Skin of body (tissue), 2 donors: ENCODE results near the gene CTBP1. TPM values are rescaled to one million over a fixed set of nuclear protein-coding genes. Genes with fewer than 3 reads are reported as not detected.

Experiments
- DNase-seq: peaks from one replicate; lab custom pipeline; 2025; lab: John Stamatoyannopoulos, UW
- total RNA-seq: library from RNA; depleted of rRNA; stranded (reverse); fragments of >200 nt; gene quantifications from one replicate; pipeline ENCODE4 v1.2.3, GENCODE V29; 2014

Gene CTBP1
- total RNA-seq, 1 donor from 2014 or later: 68.6 TPM

GRCh38 chr4:1225272-1226143 is 23.4 kb downstream of the CTBP1 start:
- no peak for DNase-seq

GRCh38 chr4:1223841-1224809 is 24.8 kb downstream of the CTBP1 start:
- DNase-seq: no peak

GRCh38 chr4:1222938-1223690 is 25.8 kb downstream of the CTBP1 start:
- no peak for DNase-seq

GRCh38 chr4:1222036-1222789 is 26.7 kb downstream of the CTBP1 start:
- no peak for DNase-seq

DNA sequence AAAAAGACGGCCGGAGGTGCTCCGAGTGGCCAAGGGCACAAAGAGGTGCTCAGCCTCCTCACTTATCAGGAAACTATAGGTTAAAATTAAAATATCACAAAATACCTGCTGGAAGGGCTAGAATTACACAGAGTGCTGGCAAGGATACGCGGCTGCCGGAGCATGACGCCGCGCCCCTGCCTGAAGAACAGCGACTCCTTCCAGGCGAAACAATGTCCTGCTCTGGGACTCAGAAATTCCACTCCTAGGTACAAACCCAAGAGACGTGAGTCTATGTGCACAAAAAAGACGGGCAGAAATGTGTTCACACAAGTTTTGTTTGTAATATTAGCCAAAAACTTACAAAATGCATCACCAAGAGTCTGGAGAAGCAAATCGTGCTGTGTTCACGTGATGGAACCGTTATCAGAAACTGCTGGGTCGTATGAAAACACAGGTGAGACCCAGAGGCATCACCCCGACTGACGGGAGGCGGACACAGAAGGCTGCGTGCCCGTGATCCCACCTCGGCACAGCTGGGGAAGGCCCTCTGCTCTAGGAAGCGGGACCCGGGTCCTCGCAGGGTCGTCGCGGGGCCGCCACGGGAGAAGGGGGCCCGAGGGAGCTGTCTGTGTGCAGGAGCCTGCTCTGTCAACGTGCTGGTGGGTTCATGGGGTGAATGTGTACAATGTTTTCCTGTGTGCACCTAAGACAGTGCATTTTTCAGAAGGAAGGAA is 27.6 kb downstream of the CTBP1 start:
- no peak for DNase-seq

DNA sequence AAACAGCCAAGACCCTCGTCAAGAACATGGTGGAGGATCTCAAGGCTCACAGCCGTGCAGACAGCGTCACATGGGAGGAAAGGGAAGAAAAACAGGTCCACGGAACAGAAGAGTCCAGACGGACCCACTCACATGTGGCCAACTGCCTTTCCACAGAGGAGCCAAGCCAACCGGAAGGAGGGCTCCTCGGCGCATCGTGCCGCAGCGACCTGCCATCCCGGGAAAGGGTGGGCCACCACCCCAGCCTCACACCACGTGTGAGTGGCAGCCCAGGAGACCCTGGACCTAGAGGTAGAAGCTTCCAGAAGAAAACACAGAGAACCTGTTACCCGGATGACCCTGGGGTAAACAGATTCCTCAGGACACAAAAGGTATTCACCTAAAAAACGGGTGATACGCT is 28.4 kb downstream of the CTBP1 start:
- DNase-seq: no peak

DNA sequence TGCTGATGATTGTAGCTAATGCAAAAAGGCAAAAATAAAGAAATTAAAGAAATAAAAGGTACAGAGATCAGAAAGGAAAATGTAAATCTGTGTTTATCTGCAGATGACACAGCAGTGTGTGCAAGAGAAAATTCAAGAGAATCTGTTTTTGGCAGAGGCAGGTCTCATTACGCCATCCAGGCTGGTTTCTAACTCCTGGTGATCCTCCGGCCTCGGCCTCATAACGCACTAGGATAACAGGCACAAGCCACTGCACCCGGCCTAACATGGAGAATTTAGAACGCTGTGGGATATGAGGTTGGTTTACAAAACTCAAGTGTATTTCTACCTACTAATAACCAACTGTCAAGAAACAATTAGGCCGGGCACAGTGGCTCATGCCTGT is 29.4 kb downstream of the CTBP1 start:
- no peak for DNase-seq

- no peak for DNase-seq
These were observed 30.0 kb downstream of the CTBP1 start for GRCh38 chr4:1218634-1219565.

DNA sequence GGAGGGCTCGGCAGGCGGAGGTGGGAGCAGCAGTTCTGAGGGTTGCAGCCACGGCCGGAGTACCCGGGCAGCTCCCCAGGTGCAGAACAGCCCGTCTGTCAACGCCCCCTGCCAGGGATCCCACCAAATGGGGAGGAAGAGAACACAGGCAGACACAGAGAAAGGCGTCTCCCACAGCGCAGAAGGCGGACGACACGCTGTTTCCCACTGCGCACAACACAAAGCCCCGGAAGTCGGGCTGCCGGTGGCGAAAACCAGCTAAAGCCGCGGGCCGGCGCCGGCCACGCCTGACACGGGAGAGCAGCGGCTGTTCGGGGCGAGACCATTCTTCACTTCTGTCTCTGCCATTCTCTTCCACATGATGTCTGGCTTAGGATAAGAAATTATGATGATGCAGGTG is 31.6 kb downstream of the CTBP1 start:
- DNase-seq: no peak

GRCh38 chr4:1216869-1217294 is 32.0 kb downstream of the CTBP1 start:
- no peak for DNase-seq

DNA sequence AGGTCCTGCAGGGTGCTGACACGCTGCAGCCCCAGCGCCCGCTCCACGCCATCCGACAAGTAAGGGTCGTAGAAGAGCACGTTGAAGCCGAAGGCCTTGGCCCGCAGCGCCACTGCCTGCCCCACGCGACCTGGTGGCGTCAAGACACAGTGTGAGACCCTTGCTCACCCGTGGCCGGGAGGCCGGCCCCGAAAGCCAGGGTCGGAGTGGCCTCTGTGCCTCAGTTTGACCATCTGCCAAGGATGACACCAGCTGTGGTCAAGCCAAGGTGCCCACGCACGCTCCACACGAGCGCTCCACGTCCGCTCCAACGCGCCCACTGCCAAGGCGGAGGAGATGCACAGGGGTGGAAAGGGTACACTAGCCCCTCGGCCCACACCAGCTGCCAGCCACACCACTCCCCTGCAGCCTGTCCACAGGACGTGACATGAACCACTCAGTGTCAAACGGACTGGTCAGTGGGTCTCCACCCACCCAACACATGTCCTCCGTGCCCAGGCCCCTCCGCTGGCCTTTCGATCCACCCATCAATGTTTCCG is 32.8 kb downstream of the CTBP1 start:
- no peak for DNase-seq

DNA sequence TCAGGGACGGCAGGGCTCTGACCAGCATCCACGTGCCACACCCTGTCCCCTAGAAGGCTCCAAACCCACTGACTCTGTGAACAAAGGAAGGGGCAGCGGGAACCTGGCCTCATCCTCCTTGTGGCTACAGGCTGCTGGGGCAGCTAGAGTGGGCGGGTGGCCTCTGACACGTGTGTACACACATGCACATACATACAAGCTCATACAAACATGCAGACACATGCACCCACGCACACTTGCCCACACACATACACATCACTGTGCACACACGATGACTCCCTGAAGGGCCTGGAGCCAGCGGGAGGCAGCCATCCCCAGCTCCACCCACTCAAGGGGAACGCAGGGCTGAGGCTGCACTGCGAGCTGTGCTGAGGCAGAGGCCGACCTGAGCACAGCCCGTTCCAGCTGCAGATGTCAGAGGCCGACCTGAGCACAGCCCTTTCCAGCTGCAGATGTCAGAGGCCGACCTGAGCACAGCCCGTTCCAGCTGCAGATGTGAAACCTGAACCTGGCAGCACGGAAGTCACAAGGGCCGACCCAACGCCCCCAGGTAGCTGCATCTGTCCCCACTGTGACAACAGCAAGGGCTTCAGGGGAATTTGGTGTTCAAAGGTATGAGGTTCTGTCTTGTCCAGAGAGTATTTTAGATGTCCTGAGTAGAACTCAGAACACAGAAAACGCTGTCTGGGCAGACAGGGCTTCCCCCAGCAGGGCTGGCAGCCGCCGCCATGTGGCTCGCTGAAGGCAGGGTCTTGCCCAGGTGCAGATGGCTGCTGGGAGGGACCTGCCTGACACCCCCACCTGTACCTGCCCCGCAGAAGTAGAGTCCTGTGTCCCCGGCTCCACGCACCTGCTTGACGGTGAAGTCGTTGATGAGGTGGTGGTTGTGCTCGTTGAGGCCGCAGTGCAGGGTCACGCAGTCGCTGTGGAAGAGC is 33.5 kb downstream of the CTBP1 start:
- DNase-seq: no peak

DNA sequence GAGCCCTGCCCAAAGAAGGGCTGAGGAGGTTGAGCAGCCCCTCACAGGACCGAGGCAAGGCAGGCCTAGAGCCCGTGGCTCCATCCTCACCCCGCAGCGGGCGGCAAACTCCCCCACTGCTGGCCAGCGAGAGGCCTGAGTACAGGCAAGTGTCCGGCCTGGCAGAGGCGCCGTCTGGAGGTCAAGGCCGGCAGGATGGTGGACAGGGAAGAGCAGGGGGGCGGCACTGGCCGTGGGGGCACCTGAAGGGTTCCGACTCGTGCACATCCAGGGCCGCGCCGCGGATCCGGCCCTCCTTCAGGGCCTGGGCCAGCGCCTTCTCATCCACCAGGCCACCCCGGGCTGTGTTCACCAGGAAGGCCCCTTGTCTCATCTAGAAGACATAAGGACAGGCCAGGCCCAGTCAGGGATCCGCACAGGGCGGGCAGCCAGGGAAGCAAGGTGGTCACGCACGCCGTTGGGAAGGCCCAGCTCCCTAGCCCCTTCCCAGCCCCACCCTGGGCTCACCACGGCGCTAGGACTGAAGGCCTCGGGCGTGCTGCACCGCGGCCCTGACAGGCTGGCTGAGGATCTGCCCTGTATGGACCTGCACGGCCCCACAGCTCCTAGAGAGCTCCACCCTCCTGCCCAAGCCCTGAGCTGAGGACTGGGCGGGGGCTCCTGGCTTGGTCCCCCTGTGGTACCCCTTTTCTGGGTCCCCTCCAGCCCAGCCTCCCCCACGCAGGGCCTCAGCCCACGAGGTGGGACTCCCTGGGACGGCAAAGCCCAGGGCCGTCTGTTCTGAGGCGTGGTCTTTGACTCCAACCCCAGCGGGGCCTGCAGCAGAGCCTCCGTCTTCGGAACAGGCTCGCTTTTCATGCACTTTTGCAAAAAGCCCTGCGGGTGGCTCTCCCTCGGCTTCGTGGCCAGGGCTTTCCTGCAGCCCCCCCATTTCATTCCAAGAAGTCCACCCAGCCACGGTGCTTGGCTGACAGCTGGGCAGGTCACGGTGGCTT is 34.5 kb downstream of the CTBP1 start:
- no peak for DNase-seq

GRCh38 chr4:1213336-1213995 is 35.5 kb downstream of the CTBP1 start:
- no peak for DNase-seq

DNA sequence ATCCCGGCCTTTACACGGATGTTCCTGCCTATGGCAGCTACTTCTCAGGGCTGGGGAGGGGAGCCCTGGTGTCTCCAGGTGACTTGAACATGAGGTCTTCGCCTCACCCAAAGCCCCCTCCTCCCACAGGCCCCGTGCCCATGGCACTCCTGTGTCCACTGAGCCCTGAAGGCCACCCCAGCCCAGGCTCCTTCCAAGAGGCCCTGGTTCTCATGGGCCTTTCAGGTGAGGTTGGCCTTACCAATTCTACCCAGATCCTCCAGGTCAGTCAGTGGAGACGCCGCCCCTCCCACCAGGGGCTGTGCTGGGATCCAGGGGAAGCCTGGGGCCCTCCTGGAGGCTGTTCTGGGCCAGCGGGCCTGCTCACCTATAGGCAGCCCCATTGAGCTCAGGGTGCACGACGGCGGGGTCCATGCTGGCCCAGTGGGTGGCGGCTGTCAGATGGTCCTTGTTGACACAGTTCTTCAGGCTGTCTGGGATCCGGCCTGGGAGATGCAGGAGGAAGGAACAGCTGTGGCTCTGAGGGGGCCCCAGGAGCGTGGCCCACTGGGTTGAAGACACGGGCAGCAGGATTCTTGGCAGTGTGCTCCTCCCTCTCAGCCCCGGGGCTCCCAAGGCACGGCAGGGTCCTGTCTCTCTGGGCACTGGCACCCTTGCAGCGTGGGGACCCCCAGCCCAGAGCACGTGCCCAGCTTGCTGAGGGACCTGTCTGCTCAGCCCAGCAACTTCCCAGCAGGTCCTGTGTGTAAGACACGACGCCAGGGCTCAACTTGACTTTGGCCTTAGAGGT is 36.2 kb downstream of the CTBP1 start:
- no peak for DNase-seq
